HL-60 (cell line): ENCODE results near the gene COPS8.

Experiments
- DNase-seq, 2 experiments: peaks; one replicate each; pipeline ENCODE4 v3.0.0-alpha.2; 2010 to 2020; ENCODE audit warnings: low read depth in 1 of 2, low spot score in 1 of 2
- H3K27ac ChIP-seq: fragments of 250-450 bp; sonication (Bioruptor Pico); replicated peaks from 2 replicates; pipeline ENCODE4 v1.5.1; 2020; ENCODE audit warnings: mild to moderate bottlenecking, moderate library complexity
- H3K27me3 ChIP-seq: fragments of 250-450 bp; sonication (Bioruptor Pico); 2 replicates; pipeline ENCODE4 v1.5.1; 2021; ENCODE audit warnings: mild to moderate bottlenecking, moderate library complexity; ENCODE audit not compliant: insufficient read depth, poor library complexity, severe bottlenecking
- H3K4me3 ChIP-seq: replicated peaks from 2 replicates; pipeline ENCODE4 v1.5.1; 2011; ENCODE audit warnings: mild to moderate bottlenecking, control low read depth, low read length; ENCODE audit not compliant: insufficient read depth
- CTCF ChIP-seq: IDR thresholded peaks from one replicate; pipeline ENCODE4 v1.5.1; 2011; ENCODE audit warnings: low read length, control low read depth, inconsistent platforms; ENCODE audit not compliant: insufficient read depth
- GABPA ChIP-seq: IDR thresholded peaks from 2 replicates; pipeline ENCODE4 v1.6.1; 2012; ENCODE audit warnings: low read depth
- POLR2AphosphoS5 ChIP-seq: IDR thresholded peaks from 2 replicates; pipeline ENCODE4 v1.6.1; 2012; ENCODE audit warnings: low read depth
- REST ChIP-seq: IDR thresholded peaks from 2 replicates; pipeline ENCODE4 v1.6.1; 2012; ENCODE audit warnings: low read depth; ENCODE audit not compliant: insufficient replicate concordance
- SPI1 ChIP-seq: IDR thresholded peaks from 2 replicates; pipeline ENCODE4 v1.6.1; 2012; ENCODE audit warnings: low read depth, mild to moderate bottlenecking, borderline replicate concordance

COPS8 gene

GRCh38 chr2:237118025-237118424 lies 32.3 kb downstream of the COPS8 start:
- no peak overlapping the region for H3K27ac ChIP-seq
- no peak for DNase-seq
- no peaks in the 10 kb centered on the region for H3K27me3 ChIP-seq
- no peak overlapping the region for H3K4me3 ChIP-seq
- TF ChIP-seq REST (no peak), SPI1 (peak; percentile 13; the same call in 1 of the 2 replicates), POLR2AphosphoS5 (no peak)

GRCh38 chr2:237118561-237119155 lies 33.0 kb downstream of the COPS8 start:
- no peak for DNase-seq
- Histone ChIP-seq H3K27me3 (no peaks in the 10 kb centered on the region), H3K4me3 (no peak overlapping the region), H3K27ac (no peak overlapping the region)
- TF ChIP-seq POLR2AphosphoS5 = no peak
- no peak for TF ChIP-seq REST
- no peak for TF ChIP-seq SPI1
- no peak for TF ChIP-seq CTCF
- no peak for TF ChIP-seq GABPA

- Histone ChIP-seq H3K4me3 (no peak overlapping the region), H3K27me3 (no peaks in the 10 kb centered on the region), H3K27ac (no peak overlapping the region)
- no peak for TF ChIP-seq SPI1
- no peak for TF ChIP-seq REST
- TF ChIP-seq GABPA = no peak
- TF ChIP-seq CTCF = no peak
- no peak for TF ChIP-seq POLR2AphosphoS5
- no peak for DNase-seq
These were observed 35.2 kb downstream of the COPS8 start for GRCh38 chr2:237120916-237121315.
